ENCODE data around the gene PDZK1IP1. TPM values are rescaled to one million over a fixed set of nuclear protein-coding genes. Genes with fewer than 3 reads are reported as not detected.
A peak's percentile ranks its signal among the peaks of the same experiment; 100 is the strongest.

Gene PDZK1IP1, protein sequence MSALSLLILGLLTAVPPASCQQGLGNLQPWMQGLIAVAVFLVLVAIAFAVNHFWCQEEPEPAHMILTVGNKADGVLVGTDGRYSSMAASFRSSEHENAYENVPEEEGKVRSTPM
- polyA plus RNA-seq (ENCODE audit: insufficient read depth in 1 of 5, insufficient read length in 5 of 5, low replicate concordance in 1 of 5): 1 to 10 TPM in 4 of 5 donors, under 1 TPM in 1; 0.44 to 1.7 (median 1.2) TPM
- long read RNA-seq, donor 1: 0 reads
- long read RNA-seq, donor 2: 0 reads
- long read RNA-seq, donor 3, partial matches to known transcripts: 0 of 2 reads
- long read RNA-seq, donor 3, other reads (novel, unspliced or antisense): 0 of 2 reads
- long read RNA-seq, donor 4: 0 reads
- long read RNA-seq, donor 5, partial matches to known transcripts: 0 of 1 reads
- long read RNA-seq, donor 5, other reads (novel, unspliced or antisense): 0 of 1 reads
- long read RNA-seq, donor 6, partial matches to known transcripts: 0 of 1 reads
- long read RNA-seq, donor 6, other reads (novel, unspliced or antisense): 0 of 1 reads
- long read RNA-seq, donor 7: 0 reads
- long read RNA-seq, donor 8: 0 reads

DNA sequence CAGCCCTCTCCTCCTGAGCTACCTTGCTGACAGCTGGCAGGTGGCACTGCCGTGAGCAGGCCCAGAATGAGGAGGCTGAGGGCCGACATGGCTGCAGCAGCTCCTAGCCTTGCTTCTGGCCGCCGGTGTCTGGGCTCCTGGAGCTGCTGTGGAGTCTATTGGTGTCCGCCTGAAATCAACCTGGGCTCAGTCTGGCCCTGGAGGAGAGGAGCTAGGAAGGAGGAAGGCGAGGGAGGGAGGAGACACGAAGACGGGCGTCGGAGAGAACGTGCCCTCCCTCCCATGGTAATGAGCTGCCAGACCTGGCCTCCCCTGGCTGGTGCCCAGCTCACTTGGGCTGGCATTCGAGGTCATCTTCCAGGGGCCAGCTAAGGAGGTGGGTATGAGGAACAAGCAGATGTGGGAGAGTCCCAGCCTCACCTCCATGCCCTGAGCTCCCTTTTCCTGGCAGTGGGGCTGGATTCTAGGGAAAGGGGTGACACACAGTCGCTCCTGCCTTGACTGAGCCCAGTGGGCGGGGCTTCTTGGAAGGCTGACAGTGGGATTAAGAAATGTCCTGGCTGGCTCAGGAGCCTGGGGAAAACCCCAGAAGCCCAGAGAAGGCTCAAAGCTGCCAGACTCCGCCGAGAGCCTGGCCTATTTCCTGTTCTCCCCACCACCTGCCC, at the start of gene PDZK1IP1:
Gene PDZK1IP1 (minus strand): TSS at position 193 of the 665 bp plus-strand sequence. CDS start 104 bp downstream, at position 89.
- peak in 1 of 2 donors; percentile 46 for DNase-seq

DNA sequence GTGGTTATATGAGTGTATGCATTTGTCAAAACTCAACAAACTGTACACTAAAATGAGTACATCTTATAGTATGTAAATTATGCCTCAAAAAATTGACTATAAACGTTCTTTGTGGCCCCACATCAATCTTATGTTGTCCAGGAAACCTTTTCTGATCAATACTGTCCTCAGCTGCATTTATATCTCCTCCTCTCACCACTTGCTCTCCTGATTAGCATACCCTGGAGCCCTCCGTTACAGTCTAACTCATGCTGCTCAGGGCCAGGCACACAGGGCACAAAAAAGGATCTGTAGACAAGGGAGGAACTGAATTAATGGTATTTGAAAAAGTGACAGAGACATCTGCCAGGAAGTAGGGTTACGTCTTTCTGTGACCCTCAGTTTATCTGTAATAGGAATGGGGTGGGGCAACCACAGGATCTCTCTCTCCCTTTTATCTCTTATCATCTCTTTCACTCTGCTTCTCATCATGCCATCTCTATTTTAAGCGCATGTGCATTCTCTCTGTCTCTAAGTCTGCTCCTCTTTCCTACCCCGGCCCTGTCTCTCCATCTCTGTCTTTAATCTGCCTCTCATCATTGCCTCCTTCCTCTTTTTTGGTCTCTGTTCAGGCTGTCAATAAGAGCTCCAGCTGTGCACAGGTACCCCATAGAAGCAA, 49.2 kb upstream of the PDZK1IP1 start:
- DNase-seq: no peak

DNA sequence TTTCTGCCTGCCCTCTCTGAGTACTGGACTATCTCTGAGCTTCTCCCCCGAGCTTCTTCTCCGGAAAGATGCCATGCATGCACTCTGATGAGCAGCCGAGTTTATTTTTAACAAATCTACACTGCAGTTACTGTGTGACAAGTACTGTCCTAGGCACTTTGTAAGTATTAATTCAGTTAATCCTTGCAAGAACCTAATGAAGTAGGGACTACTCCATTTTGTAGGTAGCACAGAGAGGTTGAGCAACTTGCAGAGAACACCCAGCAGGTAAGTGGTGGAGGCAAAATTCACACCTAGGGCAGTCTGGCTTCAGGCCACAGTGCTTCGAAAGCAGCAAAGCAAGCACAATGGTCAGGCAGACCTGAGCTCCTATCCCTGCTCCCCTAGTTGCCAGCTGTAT, 46.0 kb upstream of the PDZK1IP1 start:
- DNase-seq: no peak

DNA sequence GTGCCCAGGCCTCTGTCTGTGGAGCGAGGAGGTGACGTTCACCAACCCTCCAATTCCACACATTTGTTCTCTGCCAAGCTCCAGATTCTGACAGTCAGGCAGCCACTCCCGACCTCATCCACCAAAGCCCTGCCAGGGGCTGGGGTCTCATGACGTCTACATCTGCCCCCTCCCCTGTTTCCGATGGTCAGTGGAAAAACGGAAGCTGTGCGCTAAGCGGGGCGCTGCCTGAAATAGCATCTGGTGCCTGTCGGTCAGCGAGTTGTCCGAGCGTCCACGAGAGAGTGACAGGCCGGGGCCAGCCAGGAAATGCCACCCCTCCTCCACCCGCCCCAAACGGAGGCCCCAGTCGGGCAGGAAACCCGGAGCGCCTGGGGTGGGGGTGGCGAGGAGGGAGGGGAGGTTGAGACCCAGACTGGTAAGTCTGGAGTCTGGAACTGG, 45.4 kb upstream of the PDZK1IP1 start:
- peak in 1 of 2 donors; percentile 42 for DNase-seq

DNA sequence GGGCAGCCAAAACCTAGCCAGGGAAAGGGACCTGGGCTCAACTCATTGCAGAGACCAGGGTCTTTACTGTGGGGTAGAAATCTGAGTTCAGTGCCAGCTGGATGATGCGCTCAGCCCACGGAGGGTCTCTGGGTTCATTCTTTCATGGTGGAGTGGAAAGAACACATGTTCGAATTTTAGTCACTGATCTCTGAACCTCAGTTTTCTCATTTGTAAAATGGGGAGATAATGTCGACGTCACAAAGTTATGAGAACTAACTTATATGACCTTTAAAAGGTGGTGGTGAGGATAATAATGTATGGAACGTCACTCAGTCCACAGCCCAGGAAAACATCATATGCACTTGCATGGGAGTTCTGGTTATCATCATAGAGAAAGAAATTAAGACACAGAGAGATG, 43.4 kb upstream of the PDZK1IP1 start:
- no peak for DNase-seq

DNA sequence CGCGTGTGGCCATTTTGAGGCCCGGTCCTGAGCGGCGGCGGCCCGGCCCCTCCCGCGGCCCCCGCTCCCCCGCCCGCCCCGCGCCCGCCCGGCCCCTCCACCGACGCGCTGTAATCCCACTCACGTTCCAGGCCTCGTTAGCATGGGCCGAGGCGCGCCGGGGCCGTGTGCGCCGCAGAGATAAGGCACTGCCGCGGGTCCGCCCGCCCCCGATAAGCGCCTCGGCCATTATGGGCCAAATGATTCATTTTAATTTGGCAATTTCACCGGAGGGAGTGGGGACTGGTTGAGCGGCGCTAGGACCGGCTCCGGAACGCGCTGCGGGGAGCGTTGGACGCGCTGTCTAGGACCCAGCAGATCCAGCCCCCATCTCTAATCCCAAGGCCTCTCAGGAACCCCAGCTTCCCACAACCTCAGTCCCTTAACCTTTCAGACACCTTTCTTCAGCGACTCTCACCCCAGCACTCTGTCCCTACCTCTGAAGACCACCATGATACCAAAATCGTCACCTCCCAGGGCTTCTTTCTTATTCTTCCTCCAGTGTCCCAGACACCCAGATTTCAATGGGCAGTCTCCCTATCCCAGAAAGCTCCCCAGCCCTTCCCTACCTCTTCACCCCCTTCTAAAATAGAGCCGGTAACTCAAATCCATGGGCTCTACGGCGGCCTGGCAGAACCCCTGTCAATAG, 42.5 kb upstream of the PDZK1IP1 start, which contains the start of gene TAL1:
Gene TAL1 (minus strand): TSS at position 39 of the 688 bp plus-strand sequence. CDS start 6,337 bp downstream, outside the sequence.
- DNase-seq: no peak

DNA sequence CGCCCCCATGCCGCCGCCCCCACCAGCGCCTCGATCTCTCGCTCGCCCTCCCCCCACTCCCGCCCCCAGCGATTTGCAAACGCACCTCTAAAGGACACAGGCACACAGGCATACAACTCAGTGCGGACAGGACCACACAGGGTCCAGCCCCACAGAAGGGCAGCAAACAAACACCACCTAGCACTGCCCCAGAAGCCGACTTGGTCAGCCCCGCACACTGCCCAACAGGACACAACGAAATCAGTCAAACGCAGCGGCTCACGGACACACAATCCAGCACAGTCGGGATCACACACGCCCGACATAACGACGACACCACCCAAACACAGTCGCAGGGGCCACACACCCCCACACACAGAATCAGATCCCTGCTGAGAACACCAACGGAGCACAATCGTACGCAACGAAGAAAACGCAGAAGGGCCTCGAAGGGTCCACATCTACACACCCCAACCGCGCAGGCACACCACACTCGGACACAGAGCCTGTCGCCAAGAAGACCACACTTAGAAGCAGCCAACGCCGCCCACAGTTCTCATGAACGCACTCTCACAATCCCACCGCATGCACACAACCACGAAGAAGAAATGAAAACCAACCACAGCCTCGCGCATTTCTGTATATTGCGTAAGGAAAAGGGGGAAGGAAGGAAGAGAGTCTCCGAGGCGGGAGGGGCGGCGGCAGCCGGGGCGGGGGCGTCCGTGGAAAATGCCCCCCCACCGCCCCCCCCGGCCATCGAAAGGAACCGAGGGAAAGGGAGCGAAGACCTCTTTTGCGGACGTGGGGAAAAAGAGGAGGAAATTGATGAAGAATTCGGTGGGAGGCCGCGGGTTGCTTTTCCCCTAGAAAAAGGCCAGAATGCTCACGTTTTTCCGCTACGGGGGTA, 41.7 kb upstream of the PDZK1IP1 start:
- peak; percentile 74 to 76 for DNase-seq

DNA sequence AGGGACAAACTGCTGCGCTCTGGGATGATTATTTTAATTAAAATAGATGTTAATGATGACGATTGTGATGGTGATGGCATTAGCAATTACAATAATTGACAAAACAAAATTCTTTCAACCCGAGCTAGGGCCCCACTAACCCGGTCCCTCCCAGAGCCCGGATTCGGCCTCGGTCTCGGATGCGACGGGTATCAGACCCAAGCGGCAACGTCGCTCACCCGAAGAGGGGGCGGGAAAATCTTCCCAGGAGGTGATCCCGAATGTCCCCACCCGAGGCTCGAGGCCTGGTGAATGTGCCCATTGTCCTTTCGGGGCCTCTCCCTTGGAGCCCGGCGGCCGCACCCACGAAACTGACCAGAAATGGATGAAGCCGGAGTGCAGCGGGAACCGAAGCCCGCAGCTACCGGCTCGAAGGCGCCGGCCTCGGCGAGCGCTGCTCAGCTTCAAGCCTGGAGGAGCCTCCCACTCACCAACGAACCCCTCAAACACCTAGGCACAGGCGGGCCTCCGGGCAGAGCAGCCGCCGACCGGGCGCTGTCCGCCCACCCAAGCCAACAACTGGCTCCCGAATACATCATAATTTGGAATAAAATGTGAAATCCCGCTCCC, 41.0 kb upstream of the PDZK1IP1 start:
- no peak for DNase-seq

DNA sequence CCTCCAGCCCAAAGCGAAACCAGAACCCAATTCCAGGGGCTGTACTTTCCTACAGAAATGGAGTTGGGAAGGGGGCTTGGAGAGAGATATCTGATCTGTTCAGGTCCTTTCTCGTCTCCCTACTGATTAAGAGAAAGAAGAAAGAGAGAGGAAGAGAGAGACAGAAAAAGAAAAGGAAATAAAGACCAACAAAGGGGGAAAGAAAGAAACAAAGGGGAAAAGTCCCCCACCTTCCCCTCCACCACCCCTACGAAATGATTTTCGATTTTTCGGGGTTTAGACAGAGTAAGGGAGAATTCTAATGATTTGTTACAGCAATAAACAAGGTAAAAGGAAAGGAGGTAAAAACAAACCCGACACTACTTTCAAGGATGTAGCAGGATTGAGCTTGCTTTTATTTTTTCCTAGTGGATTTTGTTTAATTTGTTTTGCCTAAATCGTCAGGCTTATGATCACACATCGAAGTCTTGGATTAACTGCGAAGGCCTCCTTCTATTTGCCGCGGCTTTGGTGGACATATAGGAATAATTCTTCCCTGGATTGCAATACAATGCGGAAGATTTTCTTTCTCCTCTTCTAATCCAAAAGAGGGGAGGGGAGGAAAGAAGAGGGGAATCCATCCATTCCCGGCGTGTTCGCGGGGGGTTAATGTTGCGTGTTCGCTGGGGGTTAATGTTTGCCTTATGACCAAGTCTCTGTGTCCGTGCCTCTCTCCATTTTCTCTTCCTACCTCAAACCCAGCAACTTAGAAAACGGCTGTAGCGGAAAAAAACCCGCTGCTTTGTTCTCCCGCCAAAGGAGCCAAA, 40.3 kb upstream of the PDZK1IP1 start:
- no peak for DNase-seq

DNA sequence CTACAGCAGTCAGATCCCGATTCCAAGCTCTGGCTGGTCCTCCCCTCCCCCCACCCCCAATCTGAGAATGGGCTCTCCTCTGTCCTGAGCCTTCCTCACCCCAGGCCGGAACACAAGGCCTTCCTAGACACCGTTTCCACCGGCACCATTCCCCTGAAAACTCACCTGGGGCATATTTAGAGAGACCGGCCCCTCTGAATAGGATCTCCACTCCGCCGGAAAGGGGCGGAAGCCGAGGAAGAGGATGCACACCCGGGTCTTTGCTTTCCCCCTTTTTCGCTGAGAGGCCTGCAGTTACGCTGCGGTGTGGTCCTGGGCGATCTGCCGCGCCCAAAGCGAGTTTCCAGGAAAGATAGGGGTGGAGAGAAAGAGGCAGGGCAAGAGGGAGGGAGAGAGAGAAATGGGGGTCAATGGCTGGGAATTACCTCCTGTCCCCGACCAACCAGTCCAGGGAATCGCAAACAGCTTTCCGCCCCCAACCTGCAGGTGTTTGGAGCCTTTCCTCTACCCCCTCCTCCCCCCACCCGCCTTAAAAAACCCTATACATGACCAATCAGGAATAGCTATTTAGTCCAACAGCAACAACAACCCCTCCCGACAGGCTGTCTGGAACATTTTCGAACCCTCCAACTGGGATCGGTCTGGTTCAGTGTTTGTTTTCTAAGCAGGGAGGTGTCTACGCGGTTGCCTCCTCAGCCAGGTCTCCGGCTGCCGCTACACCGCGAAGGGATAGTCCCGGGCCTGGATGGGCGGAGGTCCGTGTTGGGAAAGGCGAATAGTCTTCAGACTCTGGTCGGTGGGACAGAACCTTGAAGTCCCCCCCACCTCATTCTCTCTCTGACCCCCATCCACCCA, 39.4 kb upstream of the PDZK1IP1 start:
- DNase-seq: no peak

DNA sequence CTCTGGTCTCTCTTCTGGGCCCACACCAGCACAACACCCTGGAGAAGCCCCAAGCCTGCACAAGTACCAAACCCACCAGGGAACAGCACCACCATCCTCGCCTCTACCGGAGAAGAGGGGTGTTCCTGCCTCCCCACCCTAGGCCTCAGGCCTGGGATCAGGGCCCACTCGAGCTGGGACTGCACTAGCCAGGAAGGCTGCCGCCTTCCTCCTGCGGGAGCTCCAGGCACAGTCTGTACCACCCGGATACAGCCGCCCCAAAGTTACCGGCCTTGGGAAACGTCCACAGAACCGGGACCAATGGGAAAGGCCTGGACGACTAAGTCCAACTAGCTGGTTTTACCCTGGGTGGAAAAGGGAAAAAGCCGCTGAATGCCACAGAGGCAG, 38.8 kb upstream of the PDZK1IP1 start:
- DNase-seq: no peak

DNA sequence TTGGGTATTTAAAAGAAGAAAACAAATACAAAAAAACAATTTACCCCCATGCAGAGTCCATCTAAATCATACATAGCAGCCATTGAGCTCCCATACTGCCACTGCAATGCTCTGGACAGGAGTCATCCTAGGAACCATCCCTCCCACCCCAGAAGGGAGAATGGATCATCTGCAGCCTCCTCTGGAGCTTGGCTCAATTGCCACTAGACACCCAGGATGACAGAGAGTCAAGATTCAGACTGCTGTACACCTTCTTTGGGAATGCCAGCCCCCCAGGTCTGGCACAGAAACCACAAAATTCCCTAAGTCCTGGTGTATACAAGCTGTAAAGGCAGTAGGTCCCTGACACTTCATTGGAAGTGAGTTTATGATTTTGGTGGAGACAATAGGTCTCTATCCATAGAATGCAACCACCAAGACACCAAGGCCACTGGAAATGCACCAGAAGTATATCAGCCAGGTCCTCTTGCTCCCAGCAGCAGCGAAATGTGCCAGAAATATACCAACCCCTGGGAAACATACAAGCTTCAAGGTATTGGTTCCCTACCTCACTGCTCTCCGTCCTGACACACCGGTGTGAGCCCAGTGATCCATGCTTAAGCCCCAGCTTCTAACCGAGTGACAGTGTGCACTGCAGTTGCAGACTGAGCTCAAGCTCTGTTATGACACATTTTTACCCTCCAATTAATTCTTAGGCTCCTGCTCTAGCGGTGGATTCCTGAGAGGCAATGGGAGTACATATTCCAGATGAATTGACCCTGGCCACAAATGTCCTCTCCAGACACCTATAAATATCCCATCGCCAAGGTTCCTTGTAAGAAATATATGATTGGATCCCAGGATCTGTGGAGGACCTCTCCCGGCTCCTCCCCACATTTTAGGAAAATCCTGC, 37.8 kb upstream of the PDZK1IP1 start:
- no peak for DNase-seq

DNA sequence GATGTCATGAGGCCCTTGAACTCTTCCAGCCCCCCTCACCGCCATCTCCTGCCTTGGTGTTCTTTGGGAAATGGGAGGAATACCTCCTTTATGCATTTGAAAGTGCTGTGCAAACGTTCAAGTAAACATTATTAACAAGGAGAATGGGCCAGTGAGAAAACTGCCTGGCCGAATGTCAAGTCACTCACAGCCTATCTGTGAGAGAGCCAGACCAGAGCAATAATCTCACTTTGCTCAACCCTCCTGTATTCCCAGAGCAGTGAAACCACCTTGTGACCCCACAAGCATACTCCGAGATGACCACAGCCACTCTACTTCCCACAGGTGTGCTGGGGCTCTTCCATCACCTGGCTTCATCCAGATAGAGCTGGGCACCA, 37.0 kb upstream of the PDZK1IP1 start:
- DNase-seq: no peak

DNA sequence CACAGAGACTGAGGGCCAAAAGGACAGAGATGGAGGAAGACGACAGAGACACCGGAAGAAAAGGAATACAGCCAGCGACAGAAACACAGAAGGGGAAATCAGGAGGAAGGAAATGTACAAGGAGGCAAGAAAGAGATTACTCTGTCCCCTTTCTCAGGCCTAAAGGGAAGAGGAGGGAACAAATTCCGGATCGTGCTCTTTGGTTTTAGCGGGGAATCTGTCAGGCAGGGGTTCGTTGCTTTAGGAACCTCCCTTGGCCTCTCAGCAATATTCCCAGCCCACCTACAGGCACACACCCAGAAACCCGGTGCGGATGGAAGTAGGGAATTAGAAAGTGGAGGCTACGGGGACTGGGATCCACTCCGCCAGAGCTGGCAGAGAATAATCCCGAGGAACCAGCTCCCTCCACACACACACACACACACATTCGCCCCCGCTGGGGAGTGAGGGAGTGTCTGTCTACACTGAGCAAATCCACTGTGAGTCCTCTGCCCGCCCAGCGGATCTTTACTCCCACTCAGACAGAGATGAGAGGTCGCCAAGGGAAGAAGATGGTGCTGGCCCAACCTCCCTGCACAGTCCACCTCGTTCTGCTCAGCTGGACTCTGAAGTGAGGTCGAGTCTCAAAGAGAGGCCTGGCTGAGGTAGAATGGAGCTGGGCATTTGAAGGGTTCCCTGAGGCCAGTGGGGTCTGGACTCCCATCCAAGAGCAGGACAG, 36.4 kb upstream of the PDZK1IP1 start:
- no peak for DNase-seq

DNA sequence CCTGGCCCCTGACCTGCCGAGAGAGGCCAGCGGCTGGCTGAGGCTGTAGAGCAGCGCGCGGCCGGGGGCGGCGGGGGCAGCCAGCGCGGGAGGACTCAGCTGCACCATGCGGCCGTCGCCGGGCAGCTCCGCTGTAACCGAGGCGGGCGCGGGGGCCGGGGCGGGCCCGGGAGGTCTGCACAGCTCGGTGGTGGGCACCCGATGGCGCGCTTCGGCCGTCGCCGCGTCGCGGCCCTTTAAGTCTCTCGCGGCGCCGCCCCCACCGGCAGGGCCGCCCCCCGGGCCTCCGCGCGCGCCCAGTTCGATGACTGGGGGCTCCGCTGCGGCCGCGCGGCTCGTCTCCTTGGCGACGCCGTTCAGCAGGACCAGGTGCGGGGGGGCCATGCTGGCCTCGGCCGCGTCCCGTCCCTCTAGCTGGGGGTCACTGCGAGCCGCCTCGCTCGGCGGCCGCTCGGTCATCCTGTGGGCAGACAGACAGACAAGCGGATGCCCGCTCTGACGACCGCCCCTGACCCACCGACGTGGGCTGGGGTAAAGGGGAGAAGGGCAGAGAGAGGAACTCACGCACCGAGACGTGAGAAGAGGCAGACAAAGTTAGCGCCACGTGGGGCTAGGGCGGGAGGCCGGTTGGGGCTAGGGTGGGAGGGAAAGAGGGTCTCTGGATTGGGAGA, 35.7 kb upstream of the PDZK1IP1 start:
- DNase-seq: no peak
